ENCODE results near the gene HPN.
A peak's percentile ranks its signal among the peaks of the same experiment; 100 is the strongest.
"Not testable (repeated sequence)": the region's sequence is repeated elsewhere in the genome, so short reads cannot be mapped to it uniquely, and the experiment has no call there.

HPN gene

GRCh38 chr19:35042954-35043604 is 1.6 kb downstream of the HPN start:
- no peak for DNase-seq (ENCODE audit: low read depth)

- DNase-seq (ENCODE audit: low read depth) = no peak
These were observed 2.4 kb downstream of the HPN start for GRCh38 chr19:35043906-35044305.

- peak; percentile 39 for DNase-seq (ENCODE audit: low read depth)
These were observed 3.0 kb downstream of the HPN start for GRCh38 chr19:35044317-35045117.

GRCh38 chr19:35045667-35046300 is 4.3 kb downstream of the HPN start:
- DNase-seq (ENCODE audit: low read depth) = no peak

- no peak for DNase-seq (ENCODE audit: low read depth)
These were observed 4.9 kb downstream of the HPN start for GRCh38 chr19:35046461-35046860.

- DNase-seq (ENCODE audit: low read depth) = no peak
These were observed 7.4 kb downstream of the HPN start for GRCh38 chr19:35048911-35049411.

- no peak for DNase-seq (ENCODE audit: low read depth)
These were observed 7.9 kb downstream of the HPN start for GRCh38 chr19:35049456-35049855.

GRCh38 chr19:35050662-35051061 is 9.1 kb downstream of the HPN start:
- DNase-seq (ENCODE audit: low read depth) = not testable (repeated sequence)

- not testable (repeated sequence) for DNase-seq (ENCODE audit: low read depth)
These were observed 9.7 kb downstream of the HPN start for GRCh38 chr19:35051268-35051667.

- no peak for DNase-seq (ENCODE audit: low read depth)
These were observed 10.3 kb downstream of the HPN start for GRCh38 chr19:35051796-35052195.

- no peak for DNase-seq (ENCODE audit: low read depth)
These were observed 11.2 kb downstream of the HPN start for GRCh38 chr19:35052599-35053190.

GRCh38 chr19:35053667-35054293 is 12.3 kb downstream of the HPN start:
- DNase-seq (ENCODE audit: low read depth) = no peak

GRCh38 chr19:35054626-35055025 is 13.1 kb downstream of the HPN start:
- DNase-seq (ENCODE audit: low read depth) = no peak

GRCh38 chr19:35055715-35056179 is 14.2 kb downstream of the HPN start:
- DNase-seq (ENCODE audit: low read depth) = no peak

- DNase-seq (ENCODE audit: low read depth) = no peak
These were observed 15.1 kb downstream of the HPN start for GRCh38 chr19:35056513-35057063.

- DNase-seq (ENCODE audit: low read depth) = no peak
These were observed 16.8 kb downstream of the HPN start for GRCh38 chr19:35058370-35058769.

- DNase-seq (ENCODE audit: low read depth) = no peak
These were observed 17.7 kb downstream of the HPN start for GRCh38 chr19:35059006-35059798.

- DNase-seq (ENCODE audit: low read depth) = no peak
These were observed 18.2 kb downstream of the HPN start for GRCh38 chr19:35059799-35060091.

GRCh38 chr19:35060160-35060855 is 18.8 kb downstream of the HPN start:
- DNase-seq (ENCODE audit: low read depth) = no peak
